ENCODE measurements around the gene LRRC37B.
"Not testable (repeated sequence)": the region's sequence is repeated elsewhere in the genome, so short reads cannot be mapped to it uniquely, and the experiment has no call there.

The LRRC37B gene

GRCh38 chr17:32099686-32100085, 92.5 kb downstream of the LRRC37B start:
- no peak for DNase-seq (ENCODE audit: low spot score)

GRCh38 chr17:32100323-32100722, 93.1 kb downstream of the LRRC37B start:
- DNase-seq (ENCODE audit: low spot score), result not testable (repeated sequence)

GRCh38 chr17:32100971-32101631, 93.9 kb downstream of the LRRC37B start:
- DNase-seq (ENCODE audit: low spot score), result no peak

GRCh38 chr17:32102172-32102571, 95.0 kb downstream of the LRRC37B start:
- no peak for DNase-seq (ENCODE audit: low spot score)

- no peak for DNase-seq (ENCODE audit: low spot score)
These were observed 95.5 kb downstream of the LRRC37B start for GRCh38 chr17:32102646-32103186.

All from CD4-positive, alpha-beta T cell treated with Interleukin-15 for 4 hours (primary cell).